PC-9 (cell line): ENCODE measurements around the gene USP27X.

ENCODE experiments used
- CTCF ChIP-seq: fragments of 200-600 bp; sonication (generic); conservative IDR thresholded peaks from 2 replicates; pipeline ENCODE4 v1.6.1; 2017; ENCODE audit warnings: mixed run types, antibody characterized with exemption, mild to moderate bottlenecking, moderate library complexity
- EZH2 ChIP-seq: fragments of 200-600 bp; sonication (generic); IDR thresholded peaks from 2 replicates; pipeline ENCODE4 v1.8.0; 2017; ENCODE audit warnings: antibody characterized with exemption, low read depth

GRCh38 chrX:49915361-49916222 lies 36.3 kb downstream of the USP27X start:
- TF ChIP-seq CTCF: peak; percentile 72
- no peak for TF ChIP-seq EZH2
